ENCODE data around the gene SLC12A5. TPM values are rescaled to one million over a fixed set of nuclear protein-coding genes. Genes with fewer than 3 reads are reported as not detected.

Gene SLC12A5
- total RNA-seq, 1 donor from 2014 or later = 8.8 TPM

GRCh38 chr20:46035253-46035652 lies 6.2 kb downstream of the SLC12A5 start:
- Mint-ChIP-seq H3K36me3 (ENCODE audit: low read depth, unreplicated experiment) (no peaks in the 10 kb centered on the region), H3K27ac (ENCODE audit: unreplicated experiment) (no peak overlapping the region), H3K9me3 (ENCODE audit: unreplicated experiment) (no peaks in the 10 kb centered on the region), H3K4me1 (ENCODE audit: unreplicated experiment) (no peaks in the 10 kb centered on the region), H3K4me3 (ENCODE audit: unreplicated experiment) (no peak overlapping the region), H3K27me3 (ENCODE audit: unreplicated experiment) (peaks cover 31% of the 10 kb centered on the region)
- TF ChIP-seq CTCF (IDR thresholded peaks at IDR 0.05; ENCODE audit: unreplicated experiment) = no peak
- DNase-seq (ENCODE audit: low spot score) = no peak

- no peak for DNase-seq (ENCODE audit: low spot score)
- peaks cover 33% of the 10 kb centered on the region for H3K27me3 Mint-ChIP-seq (ENCODE audit: unreplicated experiment)
- H3K4me1 Mint-ChIP-seq (ENCODE audit: unreplicated experiment) = no peaks in the 10 kb centered on the region
- no peak overlapping the region for H3K27ac Mint-ChIP-seq (ENCODE audit: unreplicated experiment)
- no peak overlapping the region for H3K4me3 Mint-ChIP-seq (ENCODE audit: unreplicated experiment)
- no peak for TF ChIP-seq CTCF (IDR thresholded peaks at IDR 0.05; ENCODE audit: unreplicated experiment)
- no peaks in the 10 kb centered on the region for H3K36me3 Mint-ChIP-seq (ENCODE audit: low read depth, unreplicated experiment)
- H3K9me3 Mint-ChIP-seq (ENCODE audit: unreplicated experiment) = no peaks in the 10 kb centered on the region
Measured at GRCh38 chr20:46035713-46036112, 6.7 kb downstream of the SLC12A5 start.

- no peaks in the 10 kb centered on the region for H3K9me3 Mint-ChIP-seq (ENCODE audit: unreplicated experiment)
- H3K4me1 Mint-ChIP-seq (ENCODE audit: unreplicated experiment) = no peaks in the 10 kb centered on the region
- no peak overlapping the region for H3K27ac Mint-ChIP-seq (ENCODE audit: unreplicated experiment)
- no peak for TF ChIP-seq CTCF (IDR thresholded peaks at IDR 0.05; ENCODE audit: unreplicated experiment)
- H3K4me3 Mint-ChIP-seq (ENCODE audit: unreplicated experiment) = no peak overlapping the region
- peaks cover 32% of the 10 kb centered on the region for H3K27me3 Mint-ChIP-seq (ENCODE audit: unreplicated experiment)
- DNase-seq (ENCODE audit: low spot score) = no peak
- no peaks in the 10 kb centered on the region for H3K36me3 Mint-ChIP-seq (ENCODE audit: low read depth, unreplicated experiment)
Measured at GRCh38 chr20:46036370-46036769, 7.4 kb downstream of the SLC12A5 start.

- DNase-seq (ENCODE audit: low spot score) = no peak
- no peaks in the 10 kb centered on the region for H3K9me3 Mint-ChIP-seq (ENCODE audit: unreplicated experiment)
- H3K27me3 Mint-ChIP-seq (ENCODE audit: unreplicated experiment) = peaks cover 35% of the 10 kb centered on the region
- no peaks in the 10 kb centered on the region for H3K36me3 Mint-ChIP-seq (ENCODE audit: low read depth, unreplicated experiment)
- no peak overlapping the region for H3K4me3 Mint-ChIP-seq (ENCODE audit: unreplicated experiment)
- no peak overlapping the region for H3K27ac Mint-ChIP-seq (ENCODE audit: unreplicated experiment)
- no peak for TF ChIP-seq CTCF (IDR thresholded peaks at IDR 0.05; ENCODE audit: unreplicated experiment)
- H3K4me1 Mint-ChIP-seq (ENCODE audit: unreplicated experiment) = no peaks in the 10 kb centered on the region
Measured at GRCh38 chr20:46037036-46037435, 8.0 kb downstream of the SLC12A5 start.

- no peak for TF ChIP-seq CTCF (IDR thresholded peaks at IDR 0.05; ENCODE audit: unreplicated experiment)
- H3K4me3 Mint-ChIP-seq (ENCODE audit: unreplicated experiment) = no peak overlapping the region
- no peaks in the 10 kb centered on the region for H3K9me3 Mint-ChIP-seq (ENCODE audit: unreplicated experiment)
- peak; percentile 82 for DNase-seq (ENCODE audit: low spot score)
- peaks cover 19% of the 10 kb centered on the region for H3K27me3 Mint-ChIP-seq (ENCODE audit: unreplicated experiment)
- H3K27ac Mint-ChIP-seq (ENCODE audit: unreplicated experiment) = no peak overlapping the region
- peaks cover 4% of the 10 kb centered on the region for H3K36me3 Mint-ChIP-seq (ENCODE audit: low read depth, unreplicated experiment)
- H3K4me1 Mint-ChIP-seq (ENCODE audit: unreplicated experiment) = no peaks in the 10 kb centered on the region
Measured at GRCh38 chr20:46040902-46041535, 12.0 kb downstream of the SLC12A5 start.

All from endothelial cell (in vitro differentiated cells).